Right atrium auricular region (tissue), 2 donors: ENCODE results near the gene SGCA. TPM values are rescaled to one million over a fixed set of nuclear protein-coding genes. Genes with fewer than 3 reads are reported as not detected.
A peak's percentile ranks its signal among the peaks of the same experiment; 100 is the strongest.

Experiments
- DNase-seq: peaks from one replicate; pipeline ENCODE4 v3.0.0-alpha.2; 2019; ENCODE audit warnings: low spot score
- H3K27ac ChIP-seq, 2 donors: fragments of 200-600 bp; sonication (generic); 1 replicate in 1 of 2; 2 replicates in 1 of 2; pipeline ENCODE4 v1.5.1; 2016 to 2019
- H3K27me3 ChIP-seq, 2 donors: fragments of 200-600 bp; sonication (generic); one replicate each; pipeline versions ENCODE4 v1.5.1 to v1.6.0; 2017 to 2019
- H3K36me3 ChIP-seq: fragments of 200-600 bp; sonication (generic); one replicate; pipeline ENCODE4 v1.5.1; 2016
- H3K4me1 ChIP-seq, 2 donors: fragments of 200-600 bp; sonication (generic); one replicate each; pipeline versions ENCODE4 v1.5.1 to v1.6.0; 2017 to 2019
- H3K4me3 ChIP-seq, 2 donors: fragments of 200-600 bp; sonication (generic); 1 replicate in 1 of 2; 2 replicates in 1 of 2; pipeline ENCODE4 v1.5.1; 2017 to 2019; ENCODE audit warnings: mild to moderate bottlenecking in 1 of 2, moderate library complexity in 1 of 2
- H3K9me3 ChIP-seq, 2 donors: fragments of 200-600 bp; sonication (generic); one replicate each; pipeline ENCODE4 v1.5.1; 2019
- total RNA-seq, 2 donors: library from RNA; depleted of rRNA; stranded (reverse); fragments of >200 nt; gene quantifications; one replicate each; pipeline ENCODE4 v1.1.0, GENCODE V29; 2016
- TF ChIP-seq, protein P1 (sequence below), 2 donors: fragments of 200-600 bp; sonication (generic); IDR thresholded peaks; one replicate each; pipeline ENCODE4 v1.5.1; 2019; ENCODE audit warnings: antibody characterized with exemption in 2 of 2

SGCA gene
- total RNA-seq, 2 donors from 2014 or later, result 120 to 207 TPM

DNA sequence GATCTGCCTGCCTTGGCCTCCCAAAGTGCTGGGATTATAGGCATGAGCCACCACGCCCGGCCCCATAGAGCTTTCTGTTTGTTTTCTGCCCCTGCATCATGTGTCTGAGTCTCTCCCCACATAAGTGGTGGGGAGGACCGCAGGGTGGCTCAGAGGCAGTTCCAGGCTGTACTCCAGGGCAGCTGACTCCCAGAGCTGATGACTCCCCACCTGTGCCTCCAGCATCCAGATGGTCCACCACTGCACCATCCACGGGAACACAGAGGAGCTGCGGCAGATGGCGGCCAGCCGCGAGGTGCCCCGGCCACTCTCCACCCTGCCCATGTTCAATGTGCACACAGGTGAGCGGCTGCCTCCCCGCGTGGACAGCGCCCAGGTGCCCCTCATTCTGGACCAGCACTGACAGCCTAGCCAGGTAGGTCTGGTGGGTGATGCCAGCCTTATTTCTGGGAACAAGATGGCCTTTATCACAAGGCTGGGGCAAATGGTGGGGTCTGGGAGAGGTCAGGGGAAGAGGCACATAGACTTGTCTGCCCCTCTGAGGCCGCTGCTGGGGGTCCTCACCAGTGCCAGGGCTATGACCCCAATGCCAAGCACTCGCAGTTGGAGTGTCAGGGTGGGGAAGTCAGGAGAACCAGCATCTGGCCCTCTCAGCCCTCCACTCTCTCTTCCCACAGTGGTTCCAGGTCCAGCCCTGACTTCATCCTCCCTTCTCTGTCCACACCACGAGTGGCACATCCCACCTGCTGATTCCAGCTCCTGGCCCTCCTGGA lies 9.4 kb downstream of the SGCA start:
- no peaks in the 10 kb centered on the region for H3K36me3 ChIP-seq
- H3K27me3 ChIP-seq, result no peaks in the 10 kb centered on the region
- DNase-seq, result no peak
- peaks cover 0 to 64% of the 10 kb centered on the region in 2 donors for H3K4me1 ChIP-seq
- TF ChIP-seq, protein P1, sequence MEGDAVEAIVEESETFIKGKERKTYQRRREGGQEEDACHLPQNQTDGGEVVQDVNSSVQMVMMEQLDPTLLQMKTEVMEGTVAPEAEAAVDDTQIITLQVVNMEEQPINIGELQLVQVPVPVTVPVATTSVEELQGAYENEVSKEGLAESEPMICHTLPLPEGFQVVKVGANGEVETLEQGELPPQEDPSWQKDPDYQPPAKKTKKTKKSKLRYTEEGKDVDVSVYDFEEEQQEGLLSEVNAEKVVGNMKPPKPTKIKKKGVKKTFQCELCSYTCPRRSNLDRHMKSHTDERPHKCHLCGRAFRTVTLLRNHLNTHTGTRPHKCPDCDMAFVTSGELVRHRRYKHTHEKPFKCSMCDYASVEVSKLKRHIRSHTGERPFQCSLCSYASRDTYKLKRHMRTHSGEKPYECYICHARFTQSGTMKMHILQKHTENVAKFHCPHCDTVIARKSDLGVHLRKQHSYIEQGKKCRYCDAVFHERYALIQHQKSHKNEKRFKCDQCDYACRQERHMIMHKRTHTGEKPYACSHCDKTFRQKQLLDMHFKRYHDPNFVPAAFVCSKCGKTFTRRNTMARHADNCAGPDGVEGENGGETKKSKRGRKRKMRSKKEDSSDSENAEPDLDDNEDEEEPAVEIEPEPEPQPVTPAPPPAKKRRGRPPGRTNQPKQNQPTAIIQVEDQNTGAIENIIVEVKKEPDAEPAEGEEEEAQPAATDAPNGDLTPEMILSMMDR (IDR thresholded peaks at IDR 0.05), result no peak
- no peak overlapping the region for H3K4me3 ChIP-seq
- no peaks in the 10 kb centered on the region for H3K9me3 ChIP-seq
- peak overlapping the region; percentile 84 to 88 for H3K27ac ChIP-seq

DNA sequence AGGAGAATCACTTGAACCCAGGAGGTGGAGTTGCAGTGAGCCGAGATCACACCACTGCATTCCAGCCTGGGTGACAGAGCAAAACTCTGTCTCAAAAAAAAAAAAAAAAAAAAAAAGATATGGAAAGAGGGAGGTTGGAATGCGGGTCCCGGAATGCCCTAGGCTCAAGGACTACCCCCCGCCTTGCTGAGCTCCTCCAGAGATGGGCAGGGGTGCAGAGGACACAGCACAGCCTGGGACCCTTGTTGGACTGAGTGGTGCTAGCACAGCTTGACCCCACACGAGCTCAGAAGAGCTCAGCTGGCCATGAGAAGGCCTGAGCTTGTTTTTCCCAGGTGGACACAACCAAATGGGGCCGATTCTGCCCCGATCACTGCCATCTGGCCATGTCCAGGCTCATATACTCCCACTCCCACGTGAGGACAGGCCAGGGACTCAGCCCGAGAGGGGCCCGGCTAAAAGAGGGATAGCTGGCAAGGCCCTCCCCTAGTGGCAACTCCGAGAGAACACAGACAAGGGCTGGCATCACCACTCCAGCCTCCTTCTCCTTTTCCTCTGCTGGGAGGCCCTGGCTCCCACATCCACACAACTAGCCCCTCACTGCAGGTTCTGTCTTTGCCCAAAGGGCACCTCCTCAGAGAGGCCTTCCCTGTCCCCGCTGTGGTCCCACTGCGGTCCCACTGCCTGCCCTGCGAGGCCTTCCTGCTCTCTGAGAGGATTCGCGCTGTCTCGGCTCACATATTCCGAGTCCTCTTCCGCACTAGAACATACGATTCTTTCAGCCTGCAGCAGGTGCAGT lies 11.0 kb downstream of the SGCA start:
- Histone ChIP-seq H3K4me1 (peaks cover 0 to 53% of the 10 kb centered on the region in 2 donors), H3K9me3 (no peaks in the 10 kb centered on the region), H3K36me3 (no peaks in the 10 kb centered on the region), H3K27ac (peak overlapping the region; percentile 84 to 88), H3K4me3 (no peak overlapping the region), H3K27me3 (no peaks in the 10 kb centered on the region)
- no peak for DNase-seq
- TF ChIP-seq, protein P1 (IDR thresholded peaks at IDR 0.05), result peak in 1 of 2 donors; percentile 34

DNA sequence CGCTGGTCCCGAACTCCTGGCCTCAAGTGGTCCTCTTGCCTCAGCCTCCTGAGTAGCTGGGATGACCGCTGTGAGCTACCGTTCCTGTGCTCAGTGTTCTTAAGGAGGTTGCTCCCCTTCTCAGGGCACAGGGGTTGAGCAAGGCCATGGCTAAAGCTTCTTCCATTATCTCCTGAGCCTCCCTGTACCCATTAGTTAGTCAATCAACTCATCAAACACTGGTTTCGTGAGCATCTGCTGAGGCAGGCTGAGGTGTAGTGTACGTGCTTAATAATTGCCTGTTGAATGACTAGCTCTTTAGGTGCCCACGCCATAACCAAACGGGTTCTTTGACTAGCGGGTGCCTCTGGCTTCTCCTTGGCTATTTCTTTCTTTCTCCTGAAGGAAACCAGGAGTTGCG lies 11.7 kb downstream of the SGCA start:
- Histone ChIP-seq H3K27me3 (no peaks in the 10 kb centered on the region), H3K4me3 (peak overlapping the region in 1 of 2 donors; percentile 17), H3K9me3 (no peaks in the 10 kb centered on the region), H3K4me1 (peaks cover 0 to 51% of the 10 kb centered on the region in 2 donors), H3K27ac (peak overlapping the region; percentile 84 to 88), H3K36me3 (no peaks in the 10 kb centered on the region)
- TF ChIP-seq, protein P1 (IDR thresholded peaks at IDR 0.05), result no peak
- DNase-seq, result no peak

DNA sequence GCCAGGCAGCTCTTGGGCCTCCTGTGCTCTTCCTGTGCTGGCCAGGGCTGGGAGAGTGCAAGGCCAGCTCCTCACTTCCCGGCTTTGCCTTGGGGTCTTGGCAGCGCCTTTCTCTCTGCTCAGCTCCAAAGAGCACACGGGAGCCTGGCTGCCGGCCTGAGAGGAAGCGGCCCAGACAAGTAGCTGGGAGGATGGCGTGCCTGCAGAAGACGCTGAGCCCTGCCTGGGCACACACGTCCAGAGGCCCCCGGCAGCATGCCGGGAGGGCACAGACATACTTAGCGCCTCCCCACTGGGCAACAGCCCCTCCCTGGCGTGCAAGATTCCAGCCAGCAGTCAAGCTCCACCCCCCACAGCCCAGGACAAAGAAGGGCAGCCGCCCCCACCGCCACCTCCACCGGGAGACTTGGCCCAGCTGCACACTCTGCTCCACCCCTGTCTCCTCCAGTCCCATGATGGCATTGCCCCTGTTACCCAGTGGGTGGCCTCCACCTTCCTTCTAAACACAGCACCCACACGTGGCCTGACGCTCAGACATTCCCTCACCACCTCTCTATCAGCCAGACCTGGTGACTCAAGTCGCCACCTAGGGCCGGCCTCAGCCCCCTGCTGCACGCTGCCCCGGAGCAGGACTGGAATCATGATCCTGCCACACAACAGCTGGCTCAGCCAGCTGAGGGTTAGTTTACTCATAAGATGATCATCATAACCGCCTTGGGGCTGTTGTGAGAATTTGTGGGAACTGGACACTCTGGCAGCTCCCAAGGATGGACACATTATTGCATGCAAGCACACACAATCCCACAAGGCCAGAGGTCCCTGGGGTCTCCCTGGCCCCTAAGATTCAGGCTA lies 12.4 kb downstream of the SGCA start:
- no peaks in the 10 kb centered on the region for H3K9me3 ChIP-seq
- H3K27ac ChIP-seq, result peak overlapping the region; percentile 84 to 88
- DNase-seq, result peak; percentile 91
- no peaks in the 10 kb centered on the region for H3K36me3 ChIP-seq
- TF ChIP-seq, protein P1 (IDR thresholded peaks at IDR 0.05), result peak; percentile 32 to 66
- H3K4me1 ChIP-seq, result peaks cover 0 to 45% of the 10 kb centered on the region in 2 donors
- H3K27me3 ChIP-seq, result no peaks in the 10 kb centered on the region
- H3K4me3 ChIP-seq, result peak overlapping the region in 1 of 2 donors; percentile 17

DNA sequence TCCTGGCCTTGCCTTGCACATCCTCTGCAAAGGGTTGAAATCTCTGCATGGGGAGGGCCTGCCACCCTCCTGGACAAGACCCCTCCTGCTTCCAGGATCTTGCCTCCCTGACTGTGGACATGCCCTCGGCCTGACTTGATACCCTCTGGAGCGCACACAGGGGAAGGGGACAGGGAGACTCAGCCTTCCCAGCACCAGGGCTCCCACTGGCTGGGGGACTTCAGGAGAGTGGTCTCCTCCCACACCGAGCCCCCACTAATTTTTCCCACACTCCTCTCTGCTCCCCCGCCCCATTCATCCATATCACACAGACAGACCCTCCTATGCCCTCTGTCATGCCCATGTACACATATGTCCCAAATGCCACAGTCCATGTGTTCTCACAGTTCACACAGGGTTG lies 14.3 kb downstream of the SGCA start:
- Histone ChIP-seq H3K4me1 (peaks cover 0 to 33% of the 10 kb centered on the region in 2 donors), H3K27ac (no peak overlapping the region), H3K36me3 (no peaks in the 10 kb centered on the region), H3K9me3 (no peaks in the 10 kb centered on the region), H3K27me3 (no peaks in the 10 kb centered on the region), H3K4me3 (no peak overlapping the region)
- TF ChIP-seq, protein P1 (IDR thresholded peaks at IDR 0.05), result no peak
- no peak for DNase-seq
